ENCODE data around the gene CACNB4. TPM values are rescaled to one million over a fixed set of nuclear protein-coding genes. Genes with fewer than 3 reads are reported as not detected.

The CACNB4 gene
- total and polyA plus RNA-seq, 2 of the 4 experiments (the other 2 are of a cell fraction) = 0.12 to 0.36 TPM

DNA sequence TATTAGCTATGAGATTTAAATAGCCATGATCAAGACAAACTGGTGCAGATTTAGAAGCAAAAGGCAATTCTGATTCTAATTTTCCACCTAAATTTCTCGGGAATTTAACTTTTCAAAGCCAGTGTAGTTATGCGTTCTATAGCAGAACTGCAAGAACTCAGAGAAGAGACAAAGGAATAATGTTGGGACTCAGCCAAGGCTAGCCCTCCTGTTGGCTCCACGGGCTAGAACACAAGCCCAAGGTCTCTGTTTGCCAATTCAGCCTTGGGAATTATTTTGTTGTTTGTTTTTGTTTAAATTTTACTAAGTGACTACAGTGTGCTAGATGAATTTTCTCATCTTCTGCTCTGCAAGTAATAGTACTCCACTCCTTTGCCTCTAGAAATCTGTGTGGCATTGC, 121.2 kb downstream of the CACNB4 start:
- Histone ChIP-seq H3K4ac (ENCODE audit: low read depth, low read length) (no peak overlapping the region), H2BK5ac (ENCODE audit: low read depth, low read length, poor library complexity, severe bottlenecking) (no peak overlapping the region), H3K27me3 (ENCODE audit: control insufficient read depth, insufficient read depth, low read length) (peaks cover 2% of the 10 kb centered on the region; the same call in 1 of the 2 replicates), H3K4me1 (ENCODE audit: control insufficient read depth, insufficient read depth, low read length) (no peaks in the 10 kb centered on the region), H3K23ac (ENCODE audit: low read depth, low read length) (no peak overlapping the region), H2BK20ac (ENCODE audit: low read depth, low read length) (no peak overlapping the region), H3K9me3 (ENCODE audit: control insufficient read depth, insufficient read depth, low read length) (no peaks in the 10 kb centered on the region), H3K36me3 (ENCODE audit: control insufficient read depth, insufficient read depth, low read length) (no peaks in the 10 kb centered on the region), H3K9me1 (ENCODE audit: insufficient read depth, low read length) (no peaks in the 10 kb centered on the region), H2BK120ac (ENCODE audit: low read depth, low read length) (no peak overlapping the region), H4K8ac (ENCODE audit: low read depth in 2 of 2, low read length in 2 of 2) (no peak overlapping the region), H3K27ac (ENCODE audit: insufficient read depth, low read length) (no peak overlapping the region), H4K20me1 (ENCODE audit: insufficient read depth, low read length) (no peaks in the 10 kb centered on the region), H4K5ac (ENCODE audit: low read depth, low read length) (no peak overlapping the region), H3K4me2 (ENCODE audit: low read depth, low read length) (no peak overlapping the region), H2AK5ac (ENCODE audit: low read depth, low read length) (no peak overlapping the region), H3K4me3 (ENCODE audit: insufficient read depth, low read depth, low read length) (no peak overlapping the region), H3K18ac (ENCODE audit: low read depth, low read length) (no peak overlapping the region), H3K9ac (ENCODE audit: low read depth, low read length) (no peak overlapping the region), H3K79me1 (ENCODE audit: low read depth in 1 of 2, low read length in 2 of 2) (no peaks in the 10 kb centered on the region), H3K14ac (replicated peaks; ENCODE audit: low read depth, low read length) (no peak overlapping the region), H2AK9ac (replicated peaks; ENCODE audit: low read depth, low read length, poor library complexity) (no peak overlapping the region), H4K91ac (ENCODE audit: insufficient read depth, low read depth, low read length) (no peak overlapping the region), H2BK15ac (ENCODE audit: low read depth, low read length) (no peak overlapping the region), H2AFZ (replicated peaks; ENCODE audit: low read length, poor library complexity) (no peak overlapping the region), H3K56ac (ENCODE audit: extremely low read depth, insufficient read depth, low read length) (no peak overlapping the region)
- ATAC-seq (ENCODE audit: low read depth) (no peak), DNase-seq (no peak)
- 80% methylated on average over 1 of the region's 3 CpGs; no CpG with 5 or more reads in 1 of the 2 experiments for WGBS, 2 experiments (ENCODE audit: extremely low coverage in 2 of 2, insufficient read length in 1 of 2)
- dilution Hi-C loops (cut with HindIII; ENCODE audit: low sequenced_read_pairs, unreplicated experiment) (no loop called here), in situ Hi-C loops (cut with MboI; ENCODE audit: low sequenced_read_pairs) (no loop called here), intact Hi-C loops (cut with micrococcal nuclease) (no loop called here)
- POLR2A ChIA-PET (ENCODE audit: unreplicated experiment) = no interaction called here
- no TSS peak for BruUV-seq (replicated peaks)
- TF ChIP-seq CEBPB (IDR thresholded peaks at IDR 0.05; ENCODE audit: low read depth, low read length) = no peak
- TF ChIP-seq NFE2L2 (IDR thresholded peaks at IDR 0.05; ENCODE audit: low read depth, low read length) = no peak
- no peak for TF ChIP-seq RCOR1 (IDR thresholded peaks at IDR 0.05; ENCODE audit: insufficient replicate concordance, low read length)
- TF ChIP-seq CHD1 (IDR thresholded peaks at IDR 0.05; ENCODE audit: low read depth, low read length) = no peak
- TF ChIP-seq, protein P1, sequence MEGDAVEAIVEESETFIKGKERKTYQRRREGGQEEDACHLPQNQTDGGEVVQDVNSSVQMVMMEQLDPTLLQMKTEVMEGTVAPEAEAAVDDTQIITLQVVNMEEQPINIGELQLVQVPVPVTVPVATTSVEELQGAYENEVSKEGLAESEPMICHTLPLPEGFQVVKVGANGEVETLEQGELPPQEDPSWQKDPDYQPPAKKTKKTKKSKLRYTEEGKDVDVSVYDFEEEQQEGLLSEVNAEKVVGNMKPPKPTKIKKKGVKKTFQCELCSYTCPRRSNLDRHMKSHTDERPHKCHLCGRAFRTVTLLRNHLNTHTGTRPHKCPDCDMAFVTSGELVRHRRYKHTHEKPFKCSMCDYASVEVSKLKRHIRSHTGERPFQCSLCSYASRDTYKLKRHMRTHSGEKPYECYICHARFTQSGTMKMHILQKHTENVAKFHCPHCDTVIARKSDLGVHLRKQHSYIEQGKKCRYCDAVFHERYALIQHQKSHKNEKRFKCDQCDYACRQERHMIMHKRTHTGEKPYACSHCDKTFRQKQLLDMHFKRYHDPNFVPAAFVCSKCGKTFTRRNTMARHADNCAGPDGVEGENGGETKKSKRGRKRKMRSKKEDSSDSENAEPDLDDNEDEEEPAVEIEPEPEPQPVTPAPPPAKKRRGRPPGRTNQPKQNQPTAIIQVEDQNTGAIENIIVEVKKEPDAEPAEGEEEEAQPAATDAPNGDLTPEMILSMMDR (conservative IDR thresholded peaks at IDR 0.05; ENCODE audit: low read depth, low read length) = no peak
- TF ChIP-seq, protein P2, sequence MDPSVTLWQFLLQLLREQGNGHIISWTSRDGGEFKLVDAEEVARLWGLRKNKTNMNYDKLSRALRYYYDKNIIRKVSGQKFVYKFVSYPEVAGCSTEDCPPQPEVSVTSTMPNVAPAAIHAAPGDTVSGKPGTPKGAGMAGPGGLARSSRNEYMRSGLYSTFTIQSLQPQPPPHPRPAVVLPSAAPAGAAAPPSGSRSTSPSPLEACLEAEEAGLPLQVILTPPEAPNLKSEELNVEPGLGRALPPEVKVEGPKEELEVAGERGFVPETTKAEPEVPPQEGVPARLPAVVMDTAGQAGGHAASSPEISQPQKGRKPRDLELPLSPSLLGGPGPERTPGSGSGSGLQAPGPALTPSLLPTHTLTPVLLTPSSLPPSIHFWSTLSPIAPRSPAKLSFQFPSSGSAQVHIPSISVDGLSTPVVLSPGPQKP (IDR thresholded peaks at IDR 0.05; ENCODE audit: borderline replicate concordance, low read depth, low read length) = no peak
- no peak for TF ChIP-seq RFX5 (IDR thresholded peaks at IDR 0.05; ENCODE audit: low read depth, low read length)
- TF ChIP-seq, protein P3, sequence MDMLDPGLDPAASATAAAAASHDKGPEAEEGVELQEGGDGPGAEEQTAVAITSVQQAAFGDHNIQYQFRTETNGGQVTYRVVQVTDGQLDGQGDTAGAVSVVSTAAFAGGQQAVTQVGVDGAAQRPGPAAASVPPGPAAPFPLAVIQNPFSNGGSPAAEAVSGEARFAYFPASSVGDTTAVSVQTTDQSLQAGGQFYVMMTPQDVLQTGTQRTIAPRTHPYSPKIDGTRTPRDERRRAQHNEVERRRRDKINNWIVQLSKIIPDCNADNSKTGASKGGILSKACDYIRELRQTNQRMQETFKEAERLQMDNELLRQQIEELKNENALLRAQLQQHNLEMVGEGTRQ (IDR thresholded peaks at IDR 0.05; ENCODE audit: low read depth, low read length) = no peak
- CTCF ChIA-PET = no interaction called here
